CD14-positive monocyte (primary cell): ENCODE measurements around the gene ZNF576. TPM values are rescaled to one million over a fixed set of nuclear protein-coding genes. Genes with fewer than 3 reads are reported as not detected.
A peak's percentile ranks its signal among the peaks of the same experiment; 100 is the strongest.

ENCODE experiments used
- DNase-seq, 3 donors: peaks; one replicate each; pipeline ENCODE4 v3.0.0-alpha.2; 2011 to 2022
- H2AFZ ChIP-seq: 2 replicates; pipeline ENCODE4 v1.6.0; 2012; ENCODE audit warnings: mild to moderate bottlenecking, low read depth, low read length, inconsistent platforms; ENCODE audit not compliant: insufficient read depth, poor library complexity, severe bottlenecking
- H3K27ac ChIP-seq, 2 donors: 1 replicate in 1 of 2; 2 replicates in 1 of 2; pipeline ENCODE4 v1.5.1; 2012 to 2013; ENCODE audit warnings: low read length in 2 of 2, control low read depth in 1 of 2, inconsistent platforms in 1 of 2, low read depth in 1 of 2, mild to moderate bottlenecking in 1 of 2
- H3K27me3 ChIP-seq, 2 donors: one replicate each; pipeline versions ENCODE4 v1.6.0 to v1.6.1; 2011 to 2013; ENCODE audit warnings: low read length in 2 of 2; ENCODE audit not compliant: control insufficient read depth in 2 of 2, insufficient read depth in 2 of 2
- H3K36me3 ChIP-seq, 2 donors: replicated peaks in 1 of 2; 1 replicate in 1 of 2; 2 replicates in 1 of 2; pipeline versions ENCODE4 v1.5.1 to v1.6.1; 2012 to 2013; ENCODE audit warnings: low read length in 2 of 2, control low read depth in 1 of 2, inconsistent platforms in 1 of 2, mild to moderate bottlenecking in 1 of 2; ENCODE audit not compliant: insufficient read depth in 2 of 2, control insufficient read depth in 1 of 2
- H3K4me1 ChIP-seq, 2 donors: 1 replicate in 1 of 2; 2 replicates in 1 of 2; pipeline versions ENCODE4 v1.5.1 to v1.6.1; 2012 to 2013; ENCODE audit warnings: low read length in 2 of 2, control low read depth in 1 of 2, inconsistent platforms in 1 of 2, mild to moderate bottlenecking in 1 of 2, moderate library complexity in 1 of 2; ENCODE audit not compliant: insufficient read depth in 2 of 2, control insufficient read depth in 1 of 2
- H3K4me2 ChIP-seq: replicated peaks from 2 replicates; pipeline ENCODE3; 2012; ENCODE audit warnings: low read length, moderate library complexity, mild to moderate bottlenecking; ENCODE audit not compliant: poor library complexity, severe bottlenecking; ENCODE audit errors: extremely low read depth
- H3K4me3 ChIP-seq, 3 experiments: fragments of 200-600 bp in 1 of 3; sonication (generic) in 1 of 3; replicated peaks in 1 of 3; 1 replicate in 2 of 3; 2 replicates in 1 of 3; pipeline ENCODE4 v1.5.1; 2011 to 2013; ENCODE audit warnings: low read length in 3 of 3, mild to moderate bottlenecking in 3 of 3, control low read depth in 2 of 3, low read depth in 2 of 3, inconsistent platforms in 1 of 3, moderate library complexity in 1 of 3
- H3K79me2 ChIP-seq: 2 replicates; pipeline ENCODE4 v1.6.0; 2012; ENCODE audit warnings: mild to moderate bottlenecking, control low read depth, inconsistent platforms, low read length, moderate library complexity; ENCODE audit not compliant: insufficient read depth
- H3K9ac ChIP-seq: 2 replicates; pipeline ENCODE4 v1.6.0; 2017; ENCODE audit warnings: low read length, mild to moderate bottlenecking; ENCODE audit not compliant: insufficient read depth, poor library complexity, severe bottlenecking
- H3K9me3 ChIP-seq, 2 donors: replicated peaks in 1 of 2; 1 replicate in 1 of 2; 2 replicates in 1 of 2; pipeline versions ENCODE4 v1.5.1 to v1.6.1; 2012 to 2013; ENCODE audit warnings: low read length in 2 of 2, control low read depth in 1 of 2; ENCODE audit not compliant: control insufficient read depth in 1 of 2, insufficient read depth in 1 of 2
- H4K20me1 ChIP-seq: 2 replicates; pipeline ENCODE4 v1.6.0; 2012; ENCODE audit warnings: mild to moderate bottlenecking, low read length, control low read depth, moderate library complexity; ENCODE audit not compliant: insufficient read depth
- H3K27ac Mint-ChIP-seq, 7 donors: one replicate each; pipeline ENCODE4 v1.8.0; 2020; ENCODE audit warnings: mild to moderate bottlenecking in 7 of 7, mixed read lengths in 7 of 7, moderate library complexity in 6 of 7, inconsistent platforms in 2 of 7
- H3K27me3 Mint-ChIP-seq, 3 donors: one replicate each; pipeline ENCODE4 v1.8.0; 2021 to 2022; ENCODE audit warnings: low read depth in 3 of 3, mild to moderate bottlenecking in 3 of 3, mixed read lengths in 3 of 3, moderate library complexity in 3 of 3, inconsistent platforms in 1 of 3
- H3K36me3 Mint-ChIP-seq, 2 donors: one replicate each; pipeline ENCODE4 v1.8.0; 2020; ENCODE audit warnings: mixed read lengths in 2 of 2, inconsistent platforms in 1 of 2, mild to moderate bottlenecking in 1 of 2
- H3K4me1 Mint-ChIP-seq: one replicate; pipeline ENCODE4 v1.8.0; 2020; ENCODE audit warnings: mild to moderate bottlenecking, mixed read lengths
- H3K4me3 Mint-ChIP-seq, 2 donors: one replicate each; pipeline ENCODE4 v1.8.0; 2020; ENCODE audit warnings: mild to moderate bottlenecking in 2 of 2, mixed read lengths in 2 of 2, moderate library complexity in 1 of 2
- H3K9me3 Mint-ChIP-seq, 7 donors: one replicate each; pipeline ENCODE4 v1.8.0; 2020 to 2022; ENCODE audit warnings: mixed read lengths in 7 of 7, mild to moderate bottlenecking in 6 of 7, moderate library complexity in 6 of 7, inconsistent platforms in 2 of 7
- CTCF ChIP-seq: fragments of 200-600 bp; IDR thresholded peaks from one replicate; pipeline ENCODE4 v1.8.0; 2022; ENCODE audit warnings: antibody characterized with exemption, mild to moderate bottlenecking
- WGBS: methylation state at CpG from one replicate; pipeline ENCODE4 v1.1.5; 2013; ENCODE audit warnings: missing lambda C conversion rate; ENCODE audit not compliant: insufficient coverage; 5-methylcytosine and 5-hydroxymethylcytosine counted together
- intact Hi-C, 2 donors: fragments of 100-400 bp; cut with micrococcal nuclease; formaldehyde crosslinking; loops; one replicate each; pipeline versions ENCODE4 v1.15.0 to v1.15.1; 2023
- polyA plus RNA-seq, 3 donors: library from polyadenylated mRNA; depleted of rRNA in 1 of 3; unstranded in 2 of 3; stranded (reverse) in 1 of 3; fragments of 300-500 nt in 2 of 3; fragments of >200 nt in 1 of 3; fragmentation: Illumina TruSeq in 2 of 3; gene quantifications; 1 replicate in 2 of 3; 2 replicates in 1 of 3; pipeline ENCODE4 v1.2.3, GENCODE V29; 2012 to 2021

ZNF576 gene
- polyA plus RNA-seq, 3 donors, result 3.6 to 8.4 (median 7.2) TPM

DNA sequence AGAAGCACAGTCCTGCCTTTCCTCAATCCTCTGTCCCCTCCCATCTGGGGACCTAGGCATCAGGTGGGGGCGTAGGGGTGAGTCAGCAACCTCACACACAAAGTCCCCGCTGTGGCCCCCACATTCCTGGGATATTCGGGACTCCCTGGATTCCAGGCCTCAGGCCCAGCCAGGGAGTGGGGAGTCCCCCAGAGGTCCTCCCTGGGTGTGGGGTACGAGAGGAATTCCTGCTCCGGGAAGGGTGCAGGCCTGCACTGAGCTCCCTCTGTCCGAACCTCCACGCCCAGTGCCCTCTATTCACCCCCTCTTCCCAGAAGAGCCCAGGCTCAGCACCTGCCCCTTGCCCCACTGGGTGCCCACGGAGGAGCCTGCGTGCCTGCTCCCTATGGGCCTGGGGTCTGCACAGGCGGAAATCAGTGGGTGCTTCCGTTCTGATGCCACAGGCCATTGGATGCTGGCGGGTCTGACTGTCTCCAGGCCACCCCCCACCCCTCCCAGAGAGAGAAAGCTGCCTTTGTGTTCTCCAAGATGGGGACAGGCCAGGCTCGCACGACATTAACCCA is 39.8 kb downstream of the ZNF576 start:
- peaks cover 0 to 14% of the 10 kb centered on the region in 2 donors for H3K9me3 ChIP-seq
- peaks cover 47 to 72% (median 60%) of the 10 kb centered on the region in 3 donors for H3K27me3 Mint-ChIP-seq
- H3K9me3 Mint-ChIP-seq, result peaks cover 0 to 23% (median 11%) of the 10 kb centered on the region in 7 donors
- peaks cover 8 to 12% of the 10 kb centered on the region in 2 donors for H3K36me3 Mint-ChIP-seq
- H2AFZ ChIP-seq, result no peak overlapping the region
- peaks cover 6 to 7% of the 10 kb centered on the region in 2 donors for H3K4me1 ChIP-seq
- DNase-seq, result no peak
- intact Hi-C loops, result no loop called here
- H4K20me1 ChIP-seq, result no peaks in the 10 kb centered on the region
- H3K4me1 Mint-ChIP-seq, result peaks cover 17% of the 10 kb centered on the region
- no peak overlapping the region for H3K27ac ChIP-seq
- H3K9ac ChIP-seq, result no peak overlapping the region
- H3K4me2 ChIP-seq, result no peak overlapping the region
- H3K27me3 ChIP-seq, result peaks cover 33 to 59% of the 10 kb centered on the region in 2 donors
- H3K36me3 ChIP-seq, result no peaks in the 10 kb centered on the region
- H3K79me2 ChIP-seq, result no peaks in the 10 kb centered on the region
- 86% methylated on average over 6 of the region's 14 CpGs for WGBS
- H3K27ac Mint-ChIP-seq, result no peak overlapping the region
- TF ChIP-seq CTCF, result no peak
- no peak overlapping the region for H3K4me3 Mint-ChIP-seq
- no peak overlapping the region for H3K4me3 ChIP-seq

GRCh38 chr19:43638214-43638994 is 42.0 kb downstream of the ZNF576 start:
- Histone ChIP-seq H3K4me1 (peaks cover 6 to 7% of the 10 kb centered on the region in 2 donors), H3K27me3 (peaks cover 36 to 57% of the 10 kb centered on the region in 2 donors), H3K4me2 (no peak overlapping the region), H3K4me3 (no peak overlapping the region), H3K36me3 (no peaks in the 10 kb centered on the region), H3K27ac (no peak overlapping the region), H3K9me3 (peaks cover 0 to 14% of the 10 kb centered on the region in 2 donors), H3K79me2 (no peaks in the 10 kb centered on the region), H3K9ac (no peak overlapping the region), H4K20me1 (peaks cover 7% of the 10 kb centered on the region), H2AFZ (no peak overlapping the region)
- Mint-ChIP-seq H3K4me3 (peak overlapping the region; percentile 20 to 88), H3K4me1 (peaks cover 17% of the 10 kb centered on the region), H3K27me3 (peaks cover 55 to 69% (median 61%) of the 10 kb centered on the region in 3 donors), H3K27ac (peak overlapping the region in 2 of 7 donors; percentile 52 to 71), H3K36me3 (peaks cover 12 to 19% of the 10 kb centered on the region in 2 donors), H3K9me3 (peaks cover 0 to 23% (median 11%) of the 10 kb centered on the region in 7 donors)
- DNase-seq, result no peak
- TF ChIP-seq CTCF, result no peak
- intact Hi-C loops, result no loop called here
- WGBS, result 92% methylated on average over 2 of the region's 13 CpGs
